Measurements from ENCODE around the gene RHEB. TPM values are rescaled to one million over a fixed set of nuclear protein-coding genes. Genes with fewer than 3 reads are reported as not detected.

RHEB gene
- total and polyA plus RNA-seq, 2 donors (not counting 3 experiments of a cell fraction or from before 2014, with no cell fraction given), result 59.4 to 108 TPM

DNA sequence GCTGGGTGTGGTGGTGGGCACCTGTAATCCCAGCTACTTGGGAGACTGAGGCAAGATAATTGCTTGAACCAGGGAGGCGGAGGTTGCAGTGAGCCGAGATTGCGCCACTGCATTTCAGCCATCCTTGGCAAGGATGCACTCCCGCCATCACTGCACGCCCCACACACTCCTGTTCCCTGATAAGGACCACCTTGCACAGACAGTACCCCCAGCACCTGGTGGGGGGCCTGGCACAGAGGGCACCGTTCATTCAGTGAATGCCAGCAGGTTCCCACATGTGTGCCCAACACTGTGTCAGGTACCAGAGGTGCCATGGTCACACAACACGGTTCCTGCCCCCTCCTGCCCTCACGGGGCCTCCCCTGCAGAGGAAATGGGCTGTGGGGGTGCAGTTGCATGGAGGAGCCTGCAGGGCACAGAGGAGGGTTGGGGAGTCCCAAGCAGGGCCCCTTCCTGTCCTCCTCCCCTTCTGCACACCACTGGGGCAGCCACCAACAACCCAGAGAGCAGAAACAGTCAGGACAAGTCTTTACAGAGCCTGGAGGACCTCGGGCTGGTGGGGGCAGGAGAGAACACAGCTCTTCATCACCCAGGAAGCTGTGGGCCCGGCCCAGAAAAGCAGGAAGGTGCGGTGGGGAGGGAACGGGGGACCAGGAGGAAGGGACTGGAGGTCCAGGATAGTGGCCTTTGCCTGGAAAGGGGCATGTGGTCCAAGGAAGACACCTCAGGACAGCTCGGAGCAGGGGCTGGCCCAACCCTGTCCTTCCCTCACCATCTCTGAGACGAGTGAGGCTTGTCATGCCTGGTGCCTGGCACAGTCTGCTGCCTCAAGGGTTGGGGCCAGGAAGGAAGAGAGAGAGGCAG is 86.8 kb downstream of the RHEB start:
- Histone ChIP-seq H3K4me1 (ENCODE audit: control insufficient read depth, extremely low read depth, insufficient read depth, low read length) (no peaks in the 10 kb centered on the region), H3K27me3 (ENCODE audit: control insufficient read depth in 2 of 2, insufficient read depth in 2 of 2, low read length in 2 of 2) (no peaks in the 10 kb centered on the region), H2AFZ (ENCODE audit: low read depth, low read length) (no peak overlapping the region), H4K20me1 (replicated peaks; ENCODE audit: control insufficient read depth, extremely low read depth, insufficient read depth, low read length) (no peaks in the 10 kb centered on the region), H3K4me2 (ENCODE audit: insufficient read depth, low read length) (no peak overlapping the region), H3K27ac (ENCODE audit: insufficient read depth, low read depth, low read length) (no peak overlapping the region), H3K36me3 (ENCODE audit: control insufficient read depth in 2 of 2, extremely low read depth in 1 of 2, insufficient read depth in 2 of 2, low read length in 2 of 2) (no peaks in the 10 kb centered on the region), H3K9me1 (replicated peaks; ENCODE audit: control insufficient read depth, extremely low read depth, insufficient read depth, low read length) (no peaks in the 10 kb centered on the region), H3K4me3 (replicated peaks in 1 of 3; ENCODE audit: insufficient read depth in 1 of 3, low read depth in 1 of 3, low read length in 3 of 3) (no peak overlapping the region), H3K79me2 (ENCODE audit: control insufficient read depth, insufficient read depth, low read length) (no peaks in the 10 kb centered on the region), H3K9ac (replicated peaks; ENCODE audit: extremely low read depth, insufficient read depth, low read length) (no peak overlapping the region), H3K9me3 (replicated peaks; ENCODE audit: control insufficient read depth, insufficient read depth, low read length) (no peaks in the 10 kb centered on the region)
- dilution Hi-C loops (cut with MboI; ENCODE audit: extremely low pct_ligation_motif_present, low sequenced_read_pairs) (no loop called here), intact Hi-C loops (cut with micrococcal nuclease) (no loop called here)
- no TSS peak for BruUV-seq (replicated peaks)
- TF ChIP-seq, protein P1, sequence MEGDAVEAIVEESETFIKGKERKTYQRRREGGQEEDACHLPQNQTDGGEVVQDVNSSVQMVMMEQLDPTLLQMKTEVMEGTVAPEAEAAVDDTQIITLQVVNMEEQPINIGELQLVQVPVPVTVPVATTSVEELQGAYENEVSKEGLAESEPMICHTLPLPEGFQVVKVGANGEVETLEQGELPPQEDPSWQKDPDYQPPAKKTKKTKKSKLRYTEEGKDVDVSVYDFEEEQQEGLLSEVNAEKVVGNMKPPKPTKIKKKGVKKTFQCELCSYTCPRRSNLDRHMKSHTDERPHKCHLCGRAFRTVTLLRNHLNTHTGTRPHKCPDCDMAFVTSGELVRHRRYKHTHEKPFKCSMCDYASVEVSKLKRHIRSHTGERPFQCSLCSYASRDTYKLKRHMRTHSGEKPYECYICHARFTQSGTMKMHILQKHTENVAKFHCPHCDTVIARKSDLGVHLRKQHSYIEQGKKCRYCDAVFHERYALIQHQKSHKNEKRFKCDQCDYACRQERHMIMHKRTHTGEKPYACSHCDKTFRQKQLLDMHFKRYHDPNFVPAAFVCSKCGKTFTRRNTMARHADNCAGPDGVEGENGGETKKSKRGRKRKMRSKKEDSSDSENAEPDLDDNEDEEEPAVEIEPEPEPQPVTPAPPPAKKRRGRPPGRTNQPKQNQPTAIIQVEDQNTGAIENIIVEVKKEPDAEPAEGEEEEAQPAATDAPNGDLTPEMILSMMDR (IDR thresholded peaks at IDR 0.05; ENCODE audit: extremely low read depth in 1 of 2, insufficient read depth in 1 of 2, low read depth in 1 of 2, low read length in 2 of 2), result no peak
- no peak for TF ChIP-seq FOS (IDR thresholded peaks at IDR 0.05; ENCODE audit: borderline replicate concordance, insufficient read depth, low read length)
- no peak for TF ChIP-seq EZH2 (IDR thresholded peaks at IDR 0.05; ENCODE audit: borderline replicate concordance, low read depth, low read length, severe bottlenecking)
- no peak for DNase-seq (ENCODE audit: low read depth, low spot score)
- POLR2A ChIA-PET, result no interaction called here
- no peak for FAIRE-seq
- CTCF ChIA-PET, result no interaction called here

DNA sequence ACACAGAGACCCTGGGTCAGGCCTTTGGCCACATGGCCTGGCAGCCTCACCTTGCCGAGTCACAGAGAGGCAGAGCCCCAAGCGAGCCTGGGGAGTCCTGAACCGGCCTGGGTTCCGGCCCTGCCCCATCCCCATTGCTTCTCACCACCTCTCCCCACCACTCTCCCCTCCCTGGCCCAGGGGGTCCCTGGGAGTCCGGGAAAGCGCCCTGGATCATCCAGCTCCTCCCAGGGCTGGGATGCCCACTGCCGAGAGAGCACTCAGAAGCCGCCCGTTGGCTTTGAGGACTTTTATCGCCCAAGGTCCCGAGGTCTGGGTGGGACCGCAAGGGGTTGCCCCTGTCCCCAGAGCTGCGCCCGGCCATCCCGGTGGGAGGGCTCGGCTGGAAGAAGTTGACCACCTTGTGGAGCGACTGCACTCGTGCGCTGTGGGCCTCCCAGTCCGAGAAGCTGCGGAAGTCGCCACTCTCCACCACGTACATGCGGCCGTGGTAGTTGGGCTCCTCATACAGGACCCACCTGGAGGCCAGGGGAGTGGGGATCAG is 87.9 kb downstream of the RHEB start:
- BruUV-seq (replicated peaks), result no TSS peak
- ChIA-PET CTCF (no interaction called here), POLR2A (no interaction called here)
- no peaks in the 10 kb centered on the region for H3K79me2 ChIP-seq (ENCODE audit: control insufficient read depth, insufficient read depth, low read length)
- FAIRE-seq, result no peak
- no peak overlapping the region for H3K27ac ChIP-seq (ENCODE audit: insufficient read depth, low read depth, low read length)
- no peaks in the 10 kb centered on the region for H3K4me1 ChIP-seq (ENCODE audit: control insufficient read depth, extremely low read depth, insufficient read depth, low read length)
- dilution Hi-C loops (cut with MboI; ENCODE audit: extremely low pct_ligation_motif_present, low sequenced_read_pairs), result no loop called here
- H3K4me3 ChIP-seq (replicated peaks in 1 of 3; ENCODE audit: insufficient read depth in 1 of 3, low read depth in 1 of 3, low read length in 3 of 3), result no peak overlapping the region
- intact Hi-C loops (cut with micrococcal nuclease), result no loop called here
- DNase-seq (ENCODE audit: low read depth, low spot score), result no peak
- no peak overlapping the region for H3K4me2 ChIP-seq (ENCODE audit: insufficient read depth, low read length)
- H3K9me3 ChIP-seq (replicated peaks; ENCODE audit: control insufficient read depth, insufficient read depth, low read length), result no peaks in the 10 kb centered on the region
- H4K20me1 ChIP-seq (replicated peaks; ENCODE audit: control insufficient read depth, extremely low read depth, insufficient read depth, low read length), result no peaks in the 10 kb centered on the region
- no peaks in the 10 kb centered on the region for H3K9me1 ChIP-seq (replicated peaks; ENCODE audit: control insufficient read depth, extremely low read depth, insufficient read depth, low read length)
- TF ChIP-seq, protein P2, sequence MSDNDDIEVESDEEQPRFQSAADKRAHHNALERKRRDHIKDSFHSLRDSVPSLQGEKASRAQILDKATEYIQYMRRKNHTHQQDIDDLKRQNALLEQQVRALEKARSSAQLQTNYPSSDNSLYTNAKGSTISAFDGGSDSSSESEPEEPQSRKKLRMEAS (IDR thresholded peaks at IDR 0.05; ENCODE audit: insufficient read depth, insufficient read length), result no peak
- TF ChIP-seq POLR2A (IDR thresholded peaks at IDR 0.05; ENCODE audit: low read depth, low read length) (no peak), GATA2 (IDR thresholded peaks at IDR 0.05; ENCODE audit: insufficient read depth, insufficient read length, low read depth, low read length) (no peak), JUN (IDR thresholded peaks at IDR 0.05; ENCODE audit: borderline replicate concordance, insufficient read depth, insufficient read length, low read depth) (no peak), MYC (IDR thresholded peaks at IDR 0.05; ENCODE audit: low read depth, low read length) (no peak), FOS (IDR thresholded peaks at IDR 0.05; ENCODE audit: borderline replicate concordance, insufficient read depth, low read length) (no peak), POLR2AphosphoS5 (IDR thresholded peaks at IDR 0.05; ENCODE audit: insufficient read depth, low read depth, low read length) (no peak), EZH2 (IDR thresholded peaks at IDR 0.05; ENCODE audit: borderline replicate concordance, low read depth, low read length, severe bottlenecking) (no peak)
- TF ChIP-seq, protein P1 (IDR thresholded peaks at IDR 0.05; ENCODE audit: extremely low read depth in 1 of 2, insufficient read depth in 1 of 2, low read depth in 1 of 2, low read length in 2 of 2), result no peak
- H3K9ac ChIP-seq (replicated peaks; ENCODE audit: extremely low read depth, insufficient read depth, low read length), result no peak overlapping the region
- no peaks in the 10 kb centered on the region for H3K36me3 ChIP-seq (ENCODE audit: control insufficient read depth in 2 of 2, extremely low read depth in 1 of 2, insufficient read depth in 2 of 2, low read length in 2 of 2)
- H3K27me3 ChIP-seq (ENCODE audit: control insufficient read depth in 2 of 2, insufficient read depth in 2 of 2, low read length in 2 of 2), result no peaks in the 10 kb centered on the region
- H2AFZ ChIP-seq (ENCODE audit: low read depth, low read length), result no peak overlapping the region

Data from endothelial cell of umbilical vein (primary cell).